GM12874 (cell line): Measurements from ENCODE around the gene BTG1.

ENCODE experiments used
- CTCF ChIP-seq: IDR thresholded peaks from 2 replicates; pipeline ENCODE4 v1.5.1; 2011; ENCODE audit warnings: low read depth, mild to moderate bottlenecking, control low read depth, low read length, moderate library complexity; ENCODE audit not compliant: insufficient read depth

The BTG1 gene

GRCh38 chr12:92107094-92107493 is 38.6 kb downstream of the BTG1 start:
- no peak for TF ChIP-seq CTCF

GRCh38 chr12:92105676-92106075 is 40.0 kb downstream of the BTG1 start:
- no peak for TF ChIP-seq CTCF

GRCh38 chr12:92105110-92105509 is 40.5 kb downstream of the BTG1 start:
- no peak for TF ChIP-seq CTCF

GRCh38 chr12:92102606-92103005 is 43.0 kb downstream of the BTG1 start:
- no peak for TF ChIP-seq CTCF

- no peak for TF ChIP-seq CTCF
Measured at GRCh38 chr12:92098594-92099380, 46.9 kb downstream of the BTG1 start.

GRCh38 chr12:92096346-92097136 is 49.1 kb downstream of the BTG1 start:
- TF ChIP-seq CTCF: no peak

GRCh38 chr12:92094751-92095161 is 50.9 kb downstream of the BTG1 start:
- no peak for TF ChIP-seq CTCF
